K562 (cell line): ENCODE measurements around the gene ABR. TPM values are rescaled to one million over a fixed set of nuclear protein-coding genes. Genes with fewer than 3 reads are reported as not detected.

Experiments
- ATAC-seq: fragments of 200-7000 bp; cut with Tn5 transposase; 3 replicates; pipeline ENCODE4 v1.9.1; 2020; ENCODE audit warnings: moderate library complexity
- BruUV-seq: library from RNA; stranded (reverse); fragments of 400-500 nt; replicated peaks from 2 replicates; lab custom pipeline; 2021; lab: Mats Ljungman, UMichigan
- CTCF ChIA-PET: fragments of 300-600 bp; formaldehyde crosslinking; extraction: SDS; loops from one replicate; lab custom pipeline; 2021; ENCODE audit warnings: low intra/inter-chr PET ratio; lab: Yijun Ruan, JAX
- POLR2A ChIA-PET: fragments of 300-600, 350-650 bp; sonication (Branson Sonifier 250); formaldehyde crosslinking; extraction: SDS; loops from one replicate; lab custom pipeline; 2021; ENCODE audit warnings: antibody characterized with exemption, inconsistent platforms; lab: Yijun Ruan, JAX
- DNase-seq, 4 experiments: peaks; one replicate each; pipeline versions ENCODE4 v3.0.0 to v3.0.0-alpha.2; 2011 to 2018; ENCODE audit warnings: low spot score in 3 of 4, mixed read lengths in 3 of 4; ENCODE audit errors: extremely low read depth in 1 of 4
- FAIRE-seq: peaks from 2 replicates; lab custom pipeline; 2011; peaks lifted over from hg19 to GRCh38; lab: Jason Lieb, UNC
- H2AFZ ChIP-seq: 2 replicates; pipeline ENCODE4 v1.6.0; 2011; ENCODE audit warnings: low read depth, low read length, control low read depth, inconsistent platforms
- H3K27ac ChIP-seq: fragments of 200-600 bp; 3 replicates; pipeline ENCODE4 v1.8.0; 2011; ENCODE audit warnings: low read depth, mild to moderate bottlenecking, control low read depth, inconsistent platforms, low read length, moderate library complexity, mixed read lengths; ENCODE audit errors: extremely low read depth
- H3K27me3 ChIP-seq, 2 experiments: fragments of 300-600 bp in 1 of 2; 2 replicates in 1 of 2; 3 replicates in 1 of 2; pipeline versions ENCODE4 v1.6.0 to v1.8.0; 2011; ENCODE audit warnings: inconsistent platforms in 2 of 2, low read length in 2 of 2, mild to moderate bottlenecking in 1 of 2, mixed read lengths in 1 of 2, moderate library complexity in 1 of 2; ENCODE audit not compliant: control insufficient read depth in 2 of 2, insufficient read depth in 2 of 2
- H3K36me3 ChIP-seq: fragments of 300-600 bp; 3 replicates; pipeline ENCODE4 v1.8.0; 2011; ENCODE audit warnings: mild to moderate bottlenecking, low read length, inconsistent platforms; ENCODE audit not compliant: control insufficient read depth, insufficient read depth
- H3K4me1 ChIP-seq, 2 experiments: fragments of 200-600 bp in 1 of 2; replicated peaks in 1 of 2; 2 replicates in 1 of 2; 3 replicates in 1 of 2; pipeline versions ENCODE4 v1.5.1 to v1.8.0; 2011; ENCODE audit warnings: inconsistent platforms in 2 of 2, low read length in 2 of 2, mild to moderate bottlenecking in 1 of 2, mixed read lengths in 1 of 2, moderate library complexity in 1 of 2; ENCODE audit not compliant: control insufficient read depth in 2 of 2, insufficient read depth in 2 of 2
- H3K4me2 ChIP-seq: 2 replicates; pipeline ENCODE4 v1.6.1; 2011; ENCODE audit warnings: low read length, control low read depth, inconsistent platforms, mixed read lengths; ENCODE audit not compliant: insufficient read depth
- H3K4me3 ChIP-seq: fragments of 200-600 bp; sonication (generic), shearing (Covaris generic); 2 replicates; pipeline ENCODE4 v1.5.1; 2016; ENCODE audit warnings: control low read depth, inconsistent platforms
- H3K79me2 ChIP-seq: fragments of 200-600 bp; 3 replicates; pipeline ENCODE4 v1.8.0; 2011; ENCODE audit warnings: low read length, inconsistent platforms; ENCODE audit not compliant: control insufficient read depth, insufficient read depth
- H3K9ac ChIP-seq, 2 experiments: 2 replicates each; pipeline versions ENCODE4 v1.6.0 to v1.6.1; 2011; ENCODE audit warnings: low read depth in 2 of 2, low read length in 2 of 2, control low read depth in 1 of 2, inconsistent platforms in 1 of 2, mild to moderate bottlenecking in 1 of 2, mixed read lengths in 1 of 2; ENCODE audit not compliant: insufficient read depth in 1 of 2
- H3K9me1 ChIP-seq: one replicate; pipeline ENCODE4 v1.6.0; 2011; ENCODE audit warnings: inconsistent platforms, mild to moderate bottlenecking, low read length, moderate library complexity; ENCODE audit not compliant: control insufficient read depth, insufficient read depth
- H3K9me3 ChIP-seq: replicated peaks from 2 replicates; pipeline ENCODE4 v1.5.1; 2011; ENCODE audit warnings: low read depth, low read length, inconsistent platforms; ENCODE audit not compliant: control insufficient read depth, insufficient read depth
- H4K20me1 ChIP-seq: replicated peaks from 2 replicates; pipeline ENCODE4 v1.6.1; 2011; ENCODE audit warnings: low read length, inconsistent platforms, mixed read lengths; ENCODE audit not compliant: control insufficient read depth, insufficient read depth
- C11orf30 ChIP-seq: fragments of 450-650 bp; IDR thresholded peaks from 2 replicates; pipeline ENCODE4 v1.6.1; 2016; ENCODE audit warnings: low read depth, mild to moderate bottlenecking
- HDAC6 ChIP-seq: IDR thresholded peaks from 2 replicates; pipeline ENCODE4 v1.6.1; 2012; ENCODE audit warnings: low read depth, mild to moderate bottlenecking, control low read depth, inconsistent platforms, low read length, moderate library complexity
- HNRNPL ChIP-seq: fragments of 200-400 bp; formaldehyde crosslinking; IDR thresholded peaks from 2 replicates; pipeline ENCODE4 v1.6.1; 2017; ENCODE audit warnings: low read depth, mild to moderate bottlenecking, low read length
- L3MBTL2 ChIP-seq: fragments of 450-650 bp; IDR thresholded peaks from 2 replicates; pipeline ENCODE4 v1.6.1; 2016; ENCODE audit warnings: mild to moderate bottlenecking, moderate library complexity
- MBD2 ChIP-seq: sonication (generic); IDR thresholded peaks from 2 replicates; pipeline ENCODE4 v1.6.1; 2016; ENCODE audit warnings: low read depth, borderline replicate concordance
- MYBL2 ChIP-seq, 2 experiments: fragments of 450-650 bp in 1 of 2; sonication (generic) in 1 of 2; formaldehyde crosslinking in 1 of 2; IDR thresholded peaks; 2 replicates each; pipeline versions ENCODE4 v1.6.1 to v1.8.1; 2017 to 2022; ENCODE audit warnings: borderline replicate concordance in 1 of 2, inconsistent platforms in 1 of 2, low read depth in 1 of 2, mild to moderate bottlenecking in 1 of 2, missing genetic modification reagents in 1 of 2, moderate library complexity in 1 of 2
- NFYB ChIP-seq: IDR thresholded peaks from 2 replicates; pipeline ENCODE4 v1.6.1; 2011; ENCODE audit warnings: mild to moderate bottlenecking, moderate library complexity; ENCODE audit not compliant: insufficient read length; ENCODE audit errors: extremely low read depth
- NR1H2 ChIP-seq: sonication (generic); formaldehyde crosslinking; IDR thresholded peaks from 2 replicates; pipeline ENCODE4 v1.4.0; 2020; ENCODE audit warnings: mild to moderate bottlenecking, missing genetic modification reagents
- NR2F6 ChIP-seq: fragments of 450-650 bp; formaldehyde crosslinking; IDR thresholded peaks from 2 replicates; pipeline ENCODE4 v1.4.0; 2020; ENCODE audit warnings: mild to moderate bottlenecking
- PHB ChIP-seq: fragments of 250-450 bp; sonication (Bioruptor Pico); IDR thresholded peaks from 2 replicates; pipeline ENCODE4 v1.5.0; 2021
- POLR3A ChIP-seq: IDR thresholded peaks from 2 replicates; pipeline ENCODE4 v1.6.1; 2011; ENCODE audit warnings: borderline replicate concordance, mild to moderate bottlenecking, moderate library complexity; ENCODE audit not compliant: insufficient read length, insufficient read depth; ENCODE audit errors: extremely low read depth
- RBM22 ChIP-seq: fragments of 200-400 bp; formaldehyde crosslinking; IDR thresholded peaks from 2 replicates; pipeline ENCODE4 v1.6.1; 2018; ENCODE audit warnings: low read length, low read depth; ENCODE audit not compliant: poor library complexity, severe bottlenecking
- SMAD2 ChIP-seq: fragments of 150-350 bp; IDR thresholded peaks from 2 replicates; pipeline ENCODE4 v1.6.1; 2014; ENCODE audit warnings: low read depth, mild to moderate bottlenecking, low read length
- SMARCC2 ChIP-seq: fragments of 450-650 bp; IDR thresholded peaks from 2 replicates; pipeline ENCODE4 v1.6.1; 2017; ENCODE audit warnings: antibody characterized with exemption, moderate library complexity, mild to moderate bottlenecking, low read depth
- TAF9B ChIP-seq: fragments of 450-650 bp; IDR thresholded peaks from 2 replicates; pipeline ENCODE4 v1.6.1; 2018; ENCODE audit warnings: mild to moderate bottlenecking; ENCODE audit not compliant: partially characterized antibody
- XRCC4 ChIP-seq: IDR thresholded peaks from one replicate; pipeline ENCODE4 v1.6.1; 2011; ENCODE audit not compliant: insufficient read depth, insufficient read length; ENCODE audit errors: extremely low read depth
- ZNF282 ChIP-seq: sonication (generic); formaldehyde crosslinking; IDR thresholded peaks from 2 replicates; pipeline ENCODE4 v1.8.1; 2023; ENCODE audit warnings: missing genetic modification reagents
- ZSCAN29 ChIP-seq: fragments of 450-650 bp; IDR thresholded peaks from 2 replicates; pipeline ENCODE4 v1.6.1; 2017
- WGBS: fragments of 100-300 bp; shearing (Covaris generic); methylation state at CpG from one replicate; pipeline ENCODE4 v1.1.6; 2016; ENCODE audit warnings: low coverage, mixed read lengths; ENCODE audit not compliant: insufficient coverage; ENCODE audit errors: missing lambda C conversion rate; 5-methylcytosine and 5-hydroxymethylcytosine counted together
- in situ Hi-C: fragments of 300-500 bp; cut with MboI; formaldehyde crosslinking; loops from 4 replicates; pipeline ENCODE4 v1.15.0; 2018; ENCODE audit warnings: inconsistent platforms, mixed read lengths
- intact Hi-C: fragments of 100-400 bp; cut with micrococcal nuclease; formaldehyde crosslinking; loops from 2 replicates; pipeline ENCODE4 v1.14.2; 2022
- polyA plus RNA-seq, 8 experiments: library from polyadenylated mRNA; depleted of rRNA in 4 of 8; stranded (reverse) in 5 of 8; unstranded in 3 of 8; fragments of >200 nt; fragmentation: Nextera tagmentation in 2 of 8; fragmentation: Illumina TruSeq in 1 of 8; extraction: Ambion mirVana in 2 of 8; extraction: Trizol in 1 of 8; gene quantifications; 2 replicates each; pipeline versions ENCODE4 v1.2.1 to v1.2.3, GENCODE V29; 2011 to 2014; ENCODE audit warnings: inconsistent platforms in 1 of 8, missing spikeins in 1 of 8
- total RNA-seq, 7 experiments: library from RNA; depleted of rRNA in 6 of 7; stranded (reverse); fragments of >200 nt in 6 of 7; fragmentation: Illumina TruSeq in 2 of 7; extraction: Trizol in 2 of 7; gene quantifications; 2 replicates each; pipeline versions ENCODE4 v1.2.1 to v1.2.3, GENCODE V29; 2011 to 2021; ENCODE audit warnings: low replicate concordance in 1 of 7

ABR gene
- total and polyA plus RNA-seq, 9 of the 15 experiments (the other 6 are each of a cell fraction or from before 2014, with no cell fraction given): 0.07 to 1.6 (median 0.37) TPM; not detected in 1

GRCh38 chr17:1107083-1107776 lies 72.6 kb downstream of the ABR start:
- Histone ChIP-seq H2AFZ (no peak overlapping the region), H3K79me2 (no peaks in the 10 kb centered on the region), H3K9me3 (no peaks in the 10 kb centered on the region), H3K27me3 (peaks cover 15 to 42% of the 10 kb centered on the region in 2 experiments; a peak in 4 of 5 replicates), H3K4me1 (peaks cover 0 to 9% of the 10 kb centered on the region in 2 experiments; a peak in 1 of 5 replicates), H4K20me1 (no peaks in the 10 kb centered on the region; the same call in 1 of the 2 replicates), H3K9me1 (no peaks in the 10 kb centered on the region), H3K4me2 (no peak overlapping the region), H3K27ac (no peak overlapping the region), H3K4me3 (no peak overlapping the region), H3K9ac (no peak overlapping the region), H3K36me3 (no peaks in the 10 kb centered on the region)
- in situ Hi-C loops: no loop called here
- ChIA-PET POLR2A (no interaction called here), CTCF (no interaction called here)
- intact Hi-C loops: no loop called here
- 11% methylated on average over 12 of the region's 20 CpGs for WGBS
- no peak for DNase-seq
- no TSS peak for BruUV-seq
- ATAC-seq: no peak
- TF ChIP-seq RBM22: no peak
- no peak for TF ChIP-seq POLR3A
- no peak for TF ChIP-seq XRCC4
- TF ChIP-seq HDAC6: no peak
- no peak for FAIRE-seq

DNA sequence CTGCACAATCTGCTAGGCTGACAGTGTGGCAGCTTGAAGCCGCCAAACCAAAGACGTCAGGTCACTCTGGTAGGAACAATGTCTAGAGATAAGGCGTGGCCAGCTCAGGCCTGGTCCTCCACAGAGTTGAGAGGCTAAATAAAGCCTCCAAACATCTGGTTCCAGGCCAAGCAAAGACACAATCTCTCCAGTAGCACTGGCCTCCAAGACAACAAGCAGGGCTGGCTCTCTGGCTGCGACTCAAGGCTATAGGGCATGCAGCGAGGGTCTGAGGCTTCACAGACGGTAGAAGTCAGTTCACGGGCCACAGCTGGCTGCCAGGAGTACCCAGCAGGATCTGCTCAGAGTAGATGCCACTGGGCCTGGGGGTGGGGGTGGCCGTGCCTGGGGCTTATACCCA lies 75.6 kb downstream of the ABR start:
- Histone ChIP-seq H2AFZ (no peak overlapping the region), H3K27me3 (peaks cover 17 to 66% of the 10 kb centered on the region in 2 experiments; a peak in 4 of 5 replicates), H3K4me2 (no peak overlapping the region), H3K4me1 (peaks cover 0 to 9% of the 10 kb centered on the region in 2 experiments; a peak in 1 of 5 replicates), H3K27ac (no peak overlapping the region), H3K79me2 (no peaks in the 10 kb centered on the region), H3K36me3 (no peaks in the 10 kb centered on the region), H3K9ac (no peak overlapping the region), H3K9me1 (no peaks in the 10 kb centered on the region), H3K4me3 (no peak overlapping the region), H3K9me3 (no peaks in the 10 kb centered on the region), H4K20me1 (no peaks in the 10 kb centered on the region; the same call in 1 of the 2 replicates)
- ChIA-PET POLR2A (interaction anchor here (1.1 kb wide), 1 partner anchor 9 kb away, joined by 3 read pairs; no protein-coding TSS in a partner anchor), CTCF (no interaction called here)
- ATAC-seq (no peak), DNase-seq (no peak), FAIRE-seq (no peak)
- BruUV-seq: no TSS peak
- in situ Hi-C loops: no loop called here
- intact Hi-C loops: no loop called here
- WGBS: 0% methylated on average over 7 of the region's 8 CpGs
- TF ChIP-seq TAF9B (no peak), C11orf30 (no peak), L3MBTL2 (no peak), MYBL2 (IDR thresholded peaks at IDR 0.05; ENCODE audit: low read depth) (no peak), MYBL2 (CRISPR knock-in tag; IDR thresholded peaks at IDR 0.05; ENCODE audit: borderline replicate concordance) (no peak), ZSCAN29 (no peak), ZNF282 (no peak), MBD2 (no peak), PHB (CRISPR knock-in tag) (no peak), NFYB (no peak), SMAD2 (no peak), NR2F6 (CRISPR knock-in tag) (no peak), HNRNPL (no peak), NR1H2 (CRISPR knock-in tag) (no peak), SMARCC2 (no peak)
